Upper lobe of left lung (tissue), 6 donors: ENCODE data around the gene TBX22. TPM values are rescaled to one million over a fixed set of nuclear protein-coding genes. Genes with fewer than 3 reads are reported as not detected.
"Not testable (repeated sequence)": the region's sequence is repeated elsewhere in the genome, so short reads cannot be mapped to it uniquely, and the experiment has no call there.

Experiments
- ATAC-seq, 2 donors: fragments of 200-7000 bp; cut with Tn5 transposase; one replicate each; pipeline ENCODE4 v1.9.1; 2022; ENCODE audit warnings: mild to moderate bottlenecking in 2 of 2, moderate library complexity in 2 of 2; ENCODE audit not compliant: low FRiP score in 2 of 2
- DNase-seq, 2 donors: peaks; one replicate each; pipeline ENCODE4 v3.0.0-alpha.2; 2019 to 2020
- H3K27ac ChIP-seq, 4 donors: fragments of 200-600 bp; sonication (generic); one replicate each; pipeline ENCODE4 v1.5.1; 2016 to 2019
- H3K27me3 ChIP-seq, 4 donors: fragments of 200-600 bp; sonication (generic); one replicate each; pipeline ENCODE4 v1.5.1; 2017 to 2019
- H3K36me3 ChIP-seq, 4 donors: fragments of 200-600 bp; sonication (generic); one replicate each; pipeline ENCODE4 v1.5.1; 2016 to 2019
- H3K4me1 ChIP-seq, 4 donors: fragments of 200-600 bp; sonication (generic); one replicate each; pipeline ENCODE4 v1.5.1; 2018 to 2019
- H3K4me3 ChIP-seq, 4 donors: fragments of 200-600 bp; sonication (generic); one replicate each; pipeline ENCODE4 v1.5.1; 2017 to 2019; ENCODE audit warnings: mild to moderate bottlenecking in 2 of 4, moderate library complexity in 1 of 4
- H3K9me3 ChIP-seq, 4 donors: fragments of 200-600 bp; sonication (generic); one replicate each; pipeline ENCODE4 v1.5.1; 2018 to 2019
- CTCF ChIP-seq, 6 experiments: fragments of 450-650 bp in 4 of 6; fragments of 200-600 bp in 2 of 6; sonication (generic) in 2 of 6; IDR thresholded peaks; one replicate each; pipeline ENCODE4 v1.5.1; 2016 to 2019; ENCODE audit warnings: antibody characterized with exemption in 6 of 6
- EP300 ChIP-seq, 4 donors: sonication (generic); formaldehyde crosslinking; IDR thresholded peaks; one replicate each; pipeline ENCODE4 v1.5.1; 2017; ENCODE audit warnings: antibody characterized with exemption in 4 of 4, control low read depth in 2 of 4
- POLR2A ChIP-seq, 4 donors: fragments of 450-650 bp; IDR thresholded peaks; one replicate each; pipeline ENCODE4 v1.5.1; 2016 to 2017; ENCODE audit warnings: antibody characterized with exemption in 4 of 4, mild to moderate bottlenecking in 2 of 4
- POLR2AphosphoS5 ChIP-seq, 2 donors: sonication (generic); formaldehyde crosslinking; IDR thresholded peaks; one replicate each; pipeline ENCODE4 v1.5.1; 2017; ENCODE audit warnings: antibody characterized with exemption in 2 of 2
- WGBS, 2 donors: methylation state at CpG; one replicate each; pipeline ENCODE4 v1.1.5; 2017 to 2018; 5-methylcytosine and 5-hydroxymethylcytosine counted together
- total RNA-seq, 6 donors: library from RNA; depleted of rRNA in 4 of 6; stranded (reverse); fragments of >200 nt in 4 of 6; gene quantifications; one replicate each; pipeline versions ENCODE4 v1.1.0 to v1.2.1, GENCODE V29; 2016 to 2021
- donor health status: DM: no; HTN: no; CAD: no; lungs with moderate emphysema.
- donor health status: DM: no; HTN: yes; CAD: no; lungs with severe emphysema.

The TBX22 gene
- total RNA-seq, 6 donors from 2014 or later, result not detected

GRCh38 chrX:80021621-80022020, 7.1 kb downstream of the TBX22 start:
- Histone ChIP-seq H3K27me3 (no peaks in the 10 kb centered on the region), H3K4me1 (no peaks in the 10 kb centered on the region), H3K36me3 (no peaks in the 10 kb centered on the region), H3K27ac (no peak overlapping the region), H3K9me3 (no peaks in the 10 kb centered on the region), H3K4me3 (no peak overlapping the region)
- DNase-seq (no peak), ATAC-seq (no peak)
- WGBS, 2 donors, result 3 to 50% methylated on average over 4 of the region's 4 CpGs
- TF ChIP-seq EP300 (IDR thresholded peaks at IDR 0.05) (no peak), POLR2A (IDR thresholded peaks at IDR 0.05) (no peak), CTCF (IDR thresholded peaks at IDR 0.05) (no peak), POLR2AphosphoS5 (IDR thresholded peaks at IDR 0.05) (no peak)

- WGBS, 2 donors, result 3 to 31% methylated on average over 13 to 35 of the region's 35 CpGs
- no peak overlapping the region for H3K4me3 ChIP-seq
- H3K4me1 ChIP-seq, result no peaks in the 10 kb centered on the region
- no peak overlapping the region for H3K27ac ChIP-seq
- H3K9me3 ChIP-seq, result no peaks in the 10 kb centered on the region
- no peaks in the 10 kb centered on the region for H3K27me3 ChIP-seq
- TF ChIP-seq EP300 (IDR thresholded peaks at IDR 0.05) (no peak), CTCF (IDR thresholded peaks at IDR 0.05) (no peak), POLR2AphosphoS5 (IDR thresholded peaks at IDR 0.05) (no peak), POLR2A (IDR thresholded peaks at IDR 0.05) (no peak)
- DNase-seq, result peak in 1 of 2 donors; percentile 20
- ATAC-seq, result no peak
- no peaks in the 10 kb centered on the region for H3K36me3 ChIP-seq
Observed at GRCh38 chrX:80022363-80023031, 7.9 kb downstream of the TBX22 start.

- no peak for TF ChIP-seq POLR2AphosphoS5 (IDR thresholded peaks at IDR 0.05)
- no peak for TF ChIP-seq POLR2A (IDR thresholded peaks at IDR 0.05)
- TF ChIP-seq CTCF (IDR thresholded peaks at IDR 0.05), result no peak
- no peak for TF ChIP-seq EP300 (IDR thresholded peaks at IDR 0.05)
- Histone ChIP-seq H3K4me3 (no peak overlapping the region), H3K27me3 (no peaks in the 10 kb centered on the region), H3K4me1 (no peaks in the 10 kb centered on the region), H3K9me3 (no peaks in the 10 kb centered on the region), H3K36me3 (no peaks in the 10 kb centered on the region), H3K27ac (no peak overlapping the region)
- DNase-seq, result no peak
- no peak for ATAC-seq
- WGBS, 2 donors, result 65 to 67% methylated on average over 1 to 3 of the region's 3 CpGs
Observed at GRCh38 chrX:80026116-80026515, 11.6 kb downstream of the TBX22 start.

GRCh38 chrX:80066156-80066555, 51.6 kb downstream of the TBX22 start:
- 73% methylated on average over 5 of the region's 6 CpGs; no CpG with 5 or more reads in 1 of the 2 donors for WGBS, 2 donors
- not testable (repeated sequence) for H3K4me3 ChIP-seq, H3K36me3 ChIP-seq, ATAC-seq, H3K4me1 ChIP-seq, DNase-seq, H3K27me3 ChIP-seq, H3K27ac ChIP-seq
- peaks cover 0 to 20% (median 4%) of the 10 kb centered on the region in 4 donors for H3K9me3 ChIP-seq

- not testable (repeated sequence) for H3K36me3 ChIP-seq, ATAC-seq, H3K27ac ChIP-seq, H3K27me3 ChIP-seq, H3K4me3 ChIP-seq, H3K9me3 ChIP-seq, DNase-seq, H3K4me1 ChIP-seq
- 83 to 94% methylated on average over 1 of the region's 1 CpG for WGBS, 2 donors
Observed at GRCh38 chrX:80075625-80076024, 61.1 kb downstream of the TBX22 start.
